Activated CD4-positive, alpha-beta memory T cell treated with anti-CD3 and anti-CD28 coated beads, Interleukin-2, amount 10 ng/mL, durations not matched to agents 7 days and 5 days (primary cell): ENCODE measurements around the gene CFAP126. TPM values are rescaled to one million over a fixed set of nuclear protein-coding genes. Genes with fewer than 3 reads are reported as not detected.
"Not testable (repeated sequence)": the region's sequence is repeated elsewhere in the genome, so short reads cannot be mapped to it uniquely, and the experiment has no call there.

Experiments
- CTCF ChIA-PET: fragments of 350-600 bp; sonication (Branson Sonifier 250); formaldehyde crosslinking; loops from one replicate; lab custom pipeline; 2021; ENCODE audit warnings: antibody characterized with exemption, inconsistent platforms; lab: Charles Lee
- POLR2A ChIA-PET: fragments of 350-600 bp; sonication (Branson Sonifier 250); formaldehyde crosslinking; loops from one replicate; lab custom pipeline; 2021; ENCODE audit warnings: antibody characterized with exemption; lab: Charles Lee
- DNase-seq: peaks from one replicate; pipeline ENCODE4 v3.0.0-alpha.2; 2020
- H3K27ac Mint-ChIP-seq: one replicate; pipeline ENCODE4 v1.8.0; 2021; ENCODE audit warnings: mild to moderate bottlenecking, mixed read lengths
- H3K27me3 Mint-ChIP-seq: one replicate; pipeline ENCODE4 v1.8.0; 2021; ENCODE audit warnings: mixed read lengths
- H3K36me3 Mint-ChIP-seq: one replicate; pipeline ENCODE4 v1.8.0; 2021; ENCODE audit warnings: low read depth, mixed read lengths
- H3K4me1 Mint-ChIP-seq: one replicate; pipeline ENCODE4 v1.8.0; 2021; ENCODE audit warnings: mixed read lengths
- H3K4me3 Mint-ChIP-seq: one replicate; pipeline ENCODE4 v1.8.0; 2021; ENCODE audit warnings: mild to moderate bottlenecking, mixed read lengths
- H3K9me3 Mint-ChIP-seq: one replicate; pipeline ENCODE4 v1.8.0; 2021; ENCODE audit warnings: mixed read lengths
- total RNA-seq, 2 experiments: library from RNA; stranded (reverse); gene quantifications; one replicate each; pipeline ENCODE4 v1.2.3, GENCODE V29; 2021

The CFAP126 gene
- total RNA-seq, 2 experiments from 2014 or later: not detected

DNA sequence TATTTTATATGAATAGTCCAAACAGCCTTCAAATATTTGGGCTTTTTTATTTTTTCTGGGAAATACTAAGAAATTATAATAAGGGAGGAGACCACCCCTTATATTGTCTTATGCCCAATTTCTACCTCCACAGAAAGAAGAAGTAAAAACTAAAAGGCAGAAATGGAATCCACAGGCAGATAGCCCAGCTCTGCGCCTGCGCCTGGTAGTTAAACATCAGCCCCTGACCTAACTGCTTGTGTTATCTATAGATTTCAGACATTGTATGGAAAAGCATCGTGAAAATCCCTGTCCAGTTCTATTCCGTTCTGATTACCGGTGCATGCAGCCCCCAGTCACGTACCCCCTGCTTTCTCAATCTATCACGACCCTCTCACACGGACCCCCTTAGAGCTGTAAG, 29.4 kb upstream of the CFAP126 start:
- H3K27ac Mint-ChIP-seq, H3K4me3 Mint-ChIP-seq, H3K9me3 Mint-ChIP-seq, H3K27me3 Mint-ChIP-seq, DNase-seq: not testable (repeated sequence)
- peaks cover 32% of the 10 kb centered on the region for H3K4me1 Mint-ChIP-seq
- ChIA-PET POLR2A (interaction anchor here (1.5 kb wide), 1 partner anchor 7 kb away, joined by 4 read pairs; no protein-coding TSS in a partner anchor), CTCF (interaction anchor here (0.7 kb wide), 1 partner anchor 14 kb away, joined by 3 read pairs; no protein-coding TSS in a partner anchor)
- peaks cover 16% of the 10 kb centered on the region for H3K36me3 Mint-ChIP-seq

- Mint-ChIP-seq H3K27me3 (no peaks in the 10 kb centered on the region), H3K9me3 (no peaks in the 10 kb centered on the region), H3K4me3 (no peak overlapping the region), H3K36me3 (no peaks in the 10 kb centered on the region), H3K4me1 (peaks cover 29% of the 10 kb centered on the region), H3K27ac (no peak overlapping the region)
- CTCF ChIA-PET: no interaction called here
- no peak for DNase-seq
- POLR2A ChIA-PET: interaction anchor here (0.6 kb wide), 1 partner anchor 71 kb away, joined by 3 read pairs; no protein-coding TSS in a partner anchor
Observed at GRCh38 chr1:161393151-161393550, 25.5 kb upstream of the CFAP126 start.

DNA sequence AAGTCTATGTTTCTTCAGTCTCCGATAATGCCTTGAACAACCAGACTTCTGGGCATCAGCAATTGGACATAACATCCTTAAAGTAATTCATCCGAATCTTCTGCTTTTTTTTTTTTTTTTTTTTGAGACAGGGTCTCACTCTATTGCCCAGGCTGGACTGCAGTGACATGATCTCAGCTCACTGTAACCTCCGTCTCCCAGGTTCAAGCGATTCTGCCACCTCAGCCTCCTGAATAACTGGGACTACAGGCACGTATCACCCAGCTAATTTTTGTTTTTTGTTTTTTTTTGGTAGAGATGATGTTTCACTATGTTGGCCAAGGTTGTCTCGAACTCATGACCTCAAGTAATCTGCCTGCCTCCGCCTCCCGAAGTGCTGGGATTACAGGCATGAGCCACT, 23.9 kb upstream of the CFAP126 start:
- peaks cover 37% of the 10 kb centered on the region for H3K4me1 Mint-ChIP-seq
- no peaks in the 10 kb centered on the region for H3K36me3 Mint-ChIP-seq
- H3K9me3 Mint-ChIP-seq: no peaks in the 10 kb centered on the region
- H3K27me3 Mint-ChIP-seq: no peaks in the 10 kb centered on the region
- ChIA-PET CTCF (interaction anchor here (1.2 to 2.6 kb wide), 2 partner anchors 8 to 10 kb away, joined by 5 to 13 read pairs; no protein-coding TSS in a partner anchor), POLR2A (interaction anchor here (1.0 to 2.8 kb wide), 3 partner anchors 8 to 49 kb away, joined by 3 to 16 read pairs (median 4); no protein-coding TSS in a partner anchor)
- no peak for DNase-seq
- H3K27ac Mint-ChIP-seq: no peak overlapping the region
- peak overlapping the region; percentile 46 for H3K4me3 Mint-ChIP-seq

DNA sequence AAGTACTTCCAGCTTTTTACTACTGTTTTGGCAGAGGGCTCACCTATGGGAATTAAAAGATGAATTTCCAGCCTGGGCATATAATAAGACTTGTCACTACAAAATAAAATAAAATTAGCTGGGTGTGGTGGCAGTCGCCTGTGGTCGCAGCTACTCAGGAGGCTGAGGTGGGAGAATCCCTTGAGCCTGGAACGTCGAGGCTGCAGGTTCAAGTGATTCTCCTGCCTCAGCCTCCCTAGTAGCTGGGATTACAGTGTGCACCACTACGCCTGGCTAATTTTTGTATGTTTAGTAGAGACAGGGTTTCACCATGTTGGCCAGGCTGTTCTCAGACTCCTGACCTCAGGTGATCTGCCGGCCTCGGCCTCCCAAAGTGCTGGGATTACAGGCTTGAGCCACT, 23.5 kb upstream of the CFAP126 start:
- H3K9me3 Mint-ChIP-seq, H3K27me3 Mint-ChIP-seq, DNase-seq, H3K36me3 Mint-ChIP-seq: not testable (repeated sequence)
- H3K27ac Mint-ChIP-seq: peak overlapping the region; percentile 71
- peak overlapping the region; percentile 91 for H3K4me3 Mint-ChIP-seq
- CTCF ChIA-PET: interaction anchor here (0.8 to 2.6 kb wide), 3 partner anchors 9 to 49 kb away, joined by 3 to 13 read pairs (median 5); no protein-coding TSS in a partner anchor
- peaks cover 42% of the 10 kb centered on the region for H3K4me1 Mint-ChIP-seq
- POLR2A ChIA-PET: interaction anchor here (1.0 to 3.1 kb wide), 9 partner anchors 9 to 225 kb away, joined by 3 to 16 read pairs (median 7); partner anchors contain the start of genes NDUFS2, PPOX, SDHC and TOMM40L

- Mint-ChIP-seq H3K4me3 (peak overlapping the region; percentile 91), H3K36me3 (no peaks in the 10 kb centered on the region), H3K27me3 (no peaks in the 10 kb centered on the region), H3K9me3 (no peaks in the 10 kb centered on the region), H3K27ac (peak overlapping the region; percentile 94), H3K4me1 (peaks cover 43% of the 10 kb centered on the region)
- ChIA-PET POLR2A (interaction anchor here (0.9 to 3.1 kb wide), 11 partner anchors 10 to 344 kb away, joined by 3 to 16 read pairs (median 7); partner anchors contain the start of genes NDUFS2, PPOX, SDHC and TOMM40L), CTCF (interaction anchor here (0.8 to 2.6 kb wide), 3 partner anchors 9 to 49 kb away, joined by 3 to 13 read pairs (median 5); no protein-coding TSS in a partner anchor)
- no peak for DNase-seq
Observed at GRCh38 chr1:161390559-161390858, 22.8 kb upstream of the CFAP126 start.

DNA sequence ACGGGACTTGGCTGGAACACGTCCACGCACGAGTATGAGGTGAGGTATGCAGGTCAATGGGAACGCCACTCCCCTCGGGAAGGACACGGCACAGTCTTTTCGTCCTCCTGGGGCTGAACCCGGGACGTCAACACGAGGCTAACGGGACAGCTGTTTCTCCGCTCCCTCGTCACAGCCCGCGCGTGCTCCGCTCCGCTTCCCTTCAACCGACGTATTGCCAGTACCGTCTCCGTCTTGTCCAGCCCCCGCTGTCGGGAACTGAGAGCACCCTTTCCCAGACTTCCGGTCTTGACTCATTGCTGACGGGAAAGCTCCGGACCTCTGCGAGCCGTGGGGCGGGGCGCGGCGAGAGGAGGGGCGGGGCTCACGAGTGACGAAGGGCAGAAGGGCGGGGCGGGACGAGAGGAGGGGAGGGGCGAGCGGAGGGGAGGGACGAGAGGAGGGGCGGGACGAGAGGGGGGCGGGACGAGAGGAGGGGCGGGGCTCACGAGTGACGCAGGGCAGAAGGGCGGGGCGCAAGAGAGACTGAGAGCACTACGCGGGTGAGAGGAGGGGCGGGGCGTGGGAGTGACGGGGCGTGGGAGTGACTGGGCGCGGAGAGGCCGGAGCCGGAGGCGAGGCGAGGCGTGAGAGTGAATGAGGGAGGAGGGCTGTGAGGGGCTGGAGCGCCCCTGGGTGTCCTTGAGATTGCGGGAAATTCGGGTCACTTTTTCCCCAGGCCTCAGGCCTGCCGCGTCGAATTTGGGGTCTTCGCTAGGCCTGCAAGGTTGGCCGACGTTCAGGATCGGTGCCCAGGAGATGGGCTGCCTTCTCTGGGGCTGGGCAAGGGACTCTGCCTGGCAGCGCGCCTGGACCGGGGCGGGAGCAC, 22.2 kb upstream of the CFAP126 start:
- DNase-seq: peak; percentile 96
- H3K36me3 Mint-ChIP-seq: no peaks in the 10 kb centered on the region
- peak overlapping the region; percentile 94 for H3K27ac Mint-ChIP-seq
- no peaks in the 10 kb centered on the region for H3K27me3 Mint-ChIP-seq
- peaks cover 43% of the 10 kb centered on the region for H3K4me1 Mint-ChIP-seq
- H3K9me3 Mint-ChIP-seq: no peaks in the 10 kb centered on the region
- H3K4me3 Mint-ChIP-seq: peak overlapping the region; percentile 91
- ChIA-PET CTCF (interaction anchor here (0.8 to 2.6 kb wide), 9 partner anchors 8 to 198 kb away, joined by 3 to 13 read pairs (median 3); partner anchors contain the start of genes CFAP126, NDUFS2 and TOMM40L), POLR2A (interaction anchor here (0.6 to 3.1 kb wide), 14 partner anchors 8 to 344 kb away, joined by 3 to 16 read pairs (median 5); partner anchors contain the start of genes NDUFS2, PPOX, SDHC and TOMM40L)

- peaks cover 43% of the 10 kb centered on the region for H3K4me1 Mint-ChIP-seq
- H3K4me3 Mint-ChIP-seq: peak overlapping the region; percentile 91
- not testable (repeated sequence) for H3K36me3 Mint-ChIP-seq, H3K9me3 Mint-ChIP-seq, DNase-seq, H3K27me3 Mint-ChIP-seq
- CTCF ChIA-PET: interaction anchor here (0.9 to 2.6 kb wide), 8 partner anchors 7 to 223 kb away, joined by 3 to 13 read pairs (median 3); partner anchors contain the start of genes CFAP126, PPOX and TOMM40L
- POLR2A ChIA-PET: interaction anchor here (1.3 to 3.1 kb wide), 10 partner anchors 9 to 321 kb away, joined by 3 to 16 read pairs (median 7); partner anchors contain the start of genes NDUFS2, PPOX, SDHC and TOMM40L
- H3K27ac Mint-ChIP-seq: peak overlapping the region; percentile 94
Observed at GRCh38 chr1:161389158-161389557, 21.5 kb upstream of the CFAP126 start.

- H3K36me3 Mint-ChIP-seq: no peaks in the 10 kb centered on the region
- peaks cover 43% of the 10 kb centered on the region for H3K4me1 Mint-ChIP-seq
- DNase-seq: no peak
- CTCF ChIA-PET: interaction anchor here (0.9 to 1.8 kb wide), 6 partner anchors 11 to 222 kb away, joined by 3 to 6 read pairs (median 3); partner anchors contain the start of genes CFAP126, PPOX and TOMM40L
- H3K27me3 Mint-ChIP-seq: no peaks in the 10 kb centered on the region
- H3K27ac Mint-ChIP-seq: no peak overlapping the region
- no peaks in the 10 kb centered on the region for H3K9me3 Mint-ChIP-seq
- POLR2A ChIA-PET: interaction anchor here (1.5 to 3.1 kb wide), 4 partner anchors 11 to 223 kb away, joined by 5 to 16 read pairs (median 12); partner anchors contain the start of genes PPOX and SDHC
- H3K4me3 Mint-ChIP-seq: no peak overlapping the region
Observed at GRCh38 chr1:161388639-161389038, 21.0 kb upstream of the CFAP126 start.

- no peaks in the 10 kb centered on the region for H3K9me3 Mint-ChIP-seq
- no peak overlapping the region for H3K27ac Mint-ChIP-seq
- H3K36me3 Mint-ChIP-seq: no peaks in the 10 kb centered on the region
- CTCF ChIA-PET: interaction anchor here (0.5 to 10.8 kb wide), 46 partner anchors 8 to 496 kb away, joined by 3 to 193 read pairs (median 4); partner anchors contain the start of genes ADAMTS4, APOA2, CFAP126 and DEDD
- POLR2A ChIA-PET: interaction anchor here (0.9 to 2.6 kb wide), 8 partner anchors 11 to 200 kb away, joined by 3 to 10 read pairs (median 4); partner anchors contain the start of genes NDUFS2, SDHC and TOMM40L
- H3K27me3 Mint-ChIP-seq: no peaks in the 10 kb centered on the region
- no peak overlapping the region for H3K4me3 Mint-ChIP-seq
- H3K4me1 Mint-ChIP-seq: peaks cover 18% of the 10 kb centered on the region
- no peak for DNase-seq
Observed at GRCh38 chr1:161382214-161383019, 14.7 kb upstream of the CFAP126 start.

- ChIA-PET POLR2A (interaction anchor here (0.9 to 2.6 kb wide), 8 partner anchors 10 to 200 kb away, joined by 3 to 10 read pairs (median 4); partner anchors contain the start of genes NDUFS2, SDHC and TOMM40L), CTCF (interaction anchor here (0.6 to 10.8 kb wide), 43 partner anchors 8 to 495 kb away, joined by 3 to 193 read pairs (median 5); partner anchors contain the start of genes ADAMTS4, APOA2, CFAP126 and DEDD)
- no peak overlapping the region for H3K27ac Mint-ChIP-seq
- no peak overlapping the region for H3K4me3 Mint-ChIP-seq
- H3K27me3 Mint-ChIP-seq: no peaks in the 10 kb centered on the region
- H3K36me3 Mint-ChIP-seq: no peaks in the 10 kb centered on the region
- peaks cover 11% of the 10 kb centered on the region for H3K4me1 Mint-ChIP-seq
- DNase-seq: no peak
- no peaks in the 10 kb centered on the region for H3K9me3 Mint-ChIP-seq
Observed at GRCh38 chr1:161381707-161382106, 14.0 kb upstream of the CFAP126 start.

DNA sequence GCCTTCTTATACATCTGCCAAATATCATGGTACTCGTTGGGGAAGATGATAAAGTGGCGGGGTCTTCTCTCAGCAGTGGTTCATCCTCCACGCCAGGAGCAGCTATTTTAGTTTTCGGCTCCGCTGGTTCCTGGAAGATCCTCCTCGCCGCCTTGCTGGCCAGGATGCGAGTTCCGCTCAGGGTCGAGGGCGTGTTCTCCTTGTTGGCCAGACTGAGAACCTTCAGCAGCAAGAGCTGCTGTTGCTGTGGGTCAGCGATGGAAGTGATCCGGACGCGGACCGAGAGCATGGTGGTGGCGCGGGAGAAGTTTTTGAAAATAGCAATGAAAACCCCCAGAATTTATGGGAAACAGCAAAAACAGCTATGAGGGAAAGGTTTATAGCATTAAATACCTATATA, 11.4 kb upstream of the CFAP126 start:
- POLR2A ChIA-PET: no interaction called here
- CTCF ChIA-PET: interaction anchor here (2.1 to 10.8 kb wide), 2 partner anchors 151 to 186 kb away, joined by 7 to 193 read pairs; partner anchors contain the start of genes APOA2 and TOMM40L
- no peak overlapping the region for H3K4me3 Mint-ChIP-seq
- H3K9me3 Mint-ChIP-seq: no peaks in the 10 kb centered on the region
- no peak for DNase-seq
- no peaks in the 10 kb centered on the region for H3K36me3 Mint-ChIP-seq
- peaks cover 4% of the 10 kb centered on the region for H3K4me1 Mint-ChIP-seq
- no peaks in the 10 kb centered on the region for H3K27me3 Mint-ChIP-seq
- H3K27ac Mint-ChIP-seq: no peak overlapping the region
